HepG2 (cell line): ENCODE results near the gene LINGO1. TPM values are rescaled to one million over a fixed set of nuclear protein-coding genes. Genes with fewer than 3 reads are reported as not detected.

Experiments
- ATAC-seq: fragments of 200-7000 bp; cut with Tn5 transposase; 3 replicates; pipeline ENCODE4 v1.9.1; 2020; ENCODE audit warnings: mild to moderate bottlenecking, moderate library complexity
- BruUV-seq: library from RNA; stranded (reverse); fragments of 400-500 nt; replicated peaks from 2 replicates; lab custom pipeline; 2021; lab: Mats Ljungman, UMichigan
- CTCF ChIA-PET: fragments of 300-600 bp; formaldehyde crosslinking; extraction: SDS; loops from one replicate; lab custom pipeline; 2021; ENCODE audit warnings: low total read pairs, inconsistent platforms, low intra/inter-chr PET ratio; lab: Yijun Ruan, JAX
- POLR2A ChIA-PET: fragments of 350-600 bp; sonication (Branson Sonifier 250); formaldehyde crosslinking; loops from one replicate; lab custom pipeline; 2020; ENCODE audit warnings: antibody characterized with exemption, inconsistent platforms; lab: Yijun Ruan, JAX
- DNase-seq: peaks from one replicate; pipeline ENCODE4 v3.0.0-alpha.2; 2015; ENCODE audit warnings: low spot score
- FAIRE-seq: peaks from 3 replicates; lab custom pipeline; 2011; peaks lifted over from hg19 to GRCh38; lab: Jason Lieb, UNC
- H2AFZ ChIP-seq: one replicate; pipeline ENCODE4 v1.6.1; 2011; ENCODE audit warnings: low read length, inconsistent platforms
- H3K27ac ChIP-seq: fragments of 300-600 bp; 3 replicates; pipeline ENCODE4 v1.8.0; 2011; ENCODE audit warnings: mixed run types, mild to moderate bottlenecking, mixed read lengths, low read length, inconsistent platforms; ENCODE audit not compliant: insufficient read depth; ENCODE audit errors: extremely low read length
- H3K27me3 ChIP-seq, 2 experiments: fragments of 200-600 bp in 1 of 2; 2 replicates in 1 of 2; 3 replicates in 1 of 2; pipeline versions ENCODE4 v1.6.0 to v1.8.0; 2011; ENCODE audit warnings: low read length in 2 of 2, mild to moderate bottlenecking in 2 of 2, moderate library complexity in 2 of 2, inconsistent platforms in 1 of 2; ENCODE audit not compliant: insufficient read depth in 2 of 2, control insufficient read depth in 1 of 2
- H3K36me3 ChIP-seq, 2 experiments: fragments of 200-600 bp in 1 of 2; replicated peaks in 1 of 2; 2 replicates in 1 of 2; 3 replicates in 1 of 2; pipeline versions ENCODE4 v1.5.1 to v1.8.0; 2011; ENCODE audit warnings: low read length in 2 of 2, inconsistent platforms in 1 of 2; ENCODE audit not compliant: insufficient read depth in 2 of 2, control insufficient read depth in 1 of 2
- H3K4me1 ChIP-seq: 2 replicates; pipeline ENCODE4 v1.5.1; 2012; ENCODE audit warnings: low read length, inconsistent platforms; ENCODE audit not compliant: insufficient read depth
- H3K4me2 ChIP-seq: 2 replicates; pipeline ENCODE4 v1.6.0; 2011; ENCODE audit warnings: low read depth, low read length, inconsistent platforms
- H3K4me3 ChIP-seq, 3 experiments: fragments of 200-600 bp in 1 of 3; sonication (generic), shearing (Covaris generic) in 1 of 3; replicated peaks in 1 of 3; 2 replicates each; pipeline ENCODE4 v1.5.1; 2011 to 2016; ENCODE audit warnings: low read length in 3 of 3, inconsistent platforms in 2 of 3, low read depth in 2 of 3, mild to moderate bottlenecking in 2 of 3, control low read depth in 1 of 3, mixed read lengths in 1 of 3; ENCODE audit not compliant: insufficient read depth in 1 of 3
- H3K79me2 ChIP-seq: one replicate; pipeline ENCODE4 v1.6.1; 2011; ENCODE audit warnings: low read length, inconsistent platforms; ENCODE audit not compliant: insufficient read depth
- H3K9ac ChIP-seq: 2 replicates; pipeline ENCODE4 v1.6.0; 2011; ENCODE audit warnings: mild to moderate bottlenecking, low read depth, low read length, inconsistent platforms; ENCODE audit not compliant: insufficient read depth
- H3K9me3 ChIP-seq: 2 replicates; pipeline ENCODE4 v1.5.1; 2012; ENCODE audit warnings: mild to moderate bottlenecking, low read length
- H4K20me1 ChIP-seq: 2 replicates; pipeline ENCODE4 v1.6.0; 2011; ENCODE audit warnings: inconsistent platforms, mild to moderate bottlenecking, low read length, moderate library complexity; ENCODE audit not compliant: insufficient read depth
- CENPX ChIP-seq: sonication (generic); formaldehyde crosslinking; IDR thresholded peaks from 2 replicates; pipeline ENCODE4 v1.9.0; 2021; ENCODE audit warnings: mild to moderate bottlenecking, missing genetic modification reagents, moderate library complexity
- DRAP1 ChIP-seq: IDR thresholded peaks from 2 replicates; pipeline ENCODE4 v1.6.1; 2016; ENCODE audit warnings: missing genetic modification reagents, missing compliant biosample characterization
- IRX3 ChIP-seq: sonication (generic); formaldehyde crosslinking; IDR thresholded peaks from 2 replicates; pipeline ENCODE4 v1.8.1; 2023; ENCODE audit warnings: mild to moderate bottlenecking, low read depth, missing genetic modification reagents, borderline replicate concordance
- NCOA1 ChIP-seq: sonication (generic); formaldehyde crosslinking; IDR thresholded peaks from 2 replicates; pipeline ENCODE4 v1.9.0; 2021; ENCODE audit warnings: missing genetic modification reagents
- PHF20 ChIP-seq: sonication (generic); formaldehyde crosslinking; IDR thresholded peaks from 2 replicates; pipeline ENCODE4 v1.5.0; 2020; ENCODE audit warnings: mild to moderate bottlenecking, missing genetic modification reagents
- SP4 ChIP-seq: sonication (generic); formaldehyde crosslinking; IDR thresholded peaks from 2 replicates; pipeline ENCODE4 v1.8.1; 2023; ENCODE audit warnings: mild to moderate bottlenecking, missing genetic modification reagents
- ZFP36 ChIP-seq: fragments of 150-350 bp; IDR thresholded peaks from 2 replicates; pipeline ENCODE4 v1.6.1; 2018; ENCODE audit warnings: borderline replicate concordance, low read length, low read depth; ENCODE audit not compliant: partially characterized antibody
- ZNF660 ChIP-seq: sonication (generic); formaldehyde crosslinking; IDR thresholded peaks from 2 replicates; pipeline ENCODE4 v1.5.1; 2020; ENCODE audit warnings: mild to moderate bottlenecking, low read depth, missing genetic modification reagents, borderline replicate concordance
- WGBS: methylation state at CpG from one replicate; pipeline ENCODE4 v1.1.6; 2017; ENCODE audit warnings: low lambda C conversion rate; 5-methylcytosine and 5-hydroxymethylcytosine counted together
- in situ Hi-C: cut with HindIII; loops from 2 replicates; pipeline ENCODE4 v1.10.0; 2017; ENCODE audit warnings: low pct_unique_long_range_greater_than_20kb; ENCODE audit not compliant: extremely low pct_ligation_motif_present
- intact Hi-C: fragments of 100-400 bp; cut with micrococcal nuclease; formaldehyde crosslinking; loops from one replicate; pipeline ENCODE4 v1.10.0; 2022; ENCODE audit not compliant: unreplicated experiment
- polyA plus RNA-seq, 8 experiments: library from polyadenylated mRNA; depleted of rRNA in 3 of 8; stranded (reverse) in 7 of 8; unstranded in 1 of 8; fragments of >200 nt; fragmentation: Illumina TruSeq in 4 of 8; extraction: Trizol in 4 of 8; gene quantifications; 2 replicates each; pipeline versions ENCODE4 v1.2.1 to v1.2.3, GENCODE V29; 2011 to 2016; ENCODE audit warnings: low read depth in 4 of 8, missing spikeins in 1 of 8, mixed read lengths in 1 of 8; ENCODE audit not compliant: insufficient read depth in 1 of 8
- total RNA-seq, 5 experiments: library from RNA; depleted of rRNA; stranded (reverse); fragments of >200 nt; fragmentation: Illumina TruSeq; extraction: Trizol; gene quantifications; 2 replicates each; pipeline ENCODE4 v1.2.3, GENCODE V29; 2016; ENCODE audit warnings: low read depth in 1 of 5
- TF ChIP-seq, protein P1 (sequence below): sonication (generic); formaldehyde crosslinking; IDR thresholded peaks from 2 replicates; pipeline ENCODE4 v1.8.0; 2022; ENCODE audit warnings: mild to moderate bottlenecking, missing genetic modification reagents, moderate library complexity
- TF ChIP-seq, protein P2 (sequence below): sonication (generic); formaldehyde crosslinking; IDR thresholded peaks from 2 replicates; pipeline ENCODE4 v1.4.0; 2020; ENCODE audit warnings: missing genetic modification reagents
- TF ChIP-seq, protein P3 (sequence below): IDR thresholded peaks from 2 replicates; pipeline ENCODE4 v1.6.1; 2012; ENCODE audit warnings: inconsistent platforms

The LINGO1 gene
- total and polyA plus RNA-seq, 2 of the 13 experiments (the other 11 are each of a cell fraction or from before 2014, with no cell fraction given) = 0.07 TPM; not detected in 1

DNA sequence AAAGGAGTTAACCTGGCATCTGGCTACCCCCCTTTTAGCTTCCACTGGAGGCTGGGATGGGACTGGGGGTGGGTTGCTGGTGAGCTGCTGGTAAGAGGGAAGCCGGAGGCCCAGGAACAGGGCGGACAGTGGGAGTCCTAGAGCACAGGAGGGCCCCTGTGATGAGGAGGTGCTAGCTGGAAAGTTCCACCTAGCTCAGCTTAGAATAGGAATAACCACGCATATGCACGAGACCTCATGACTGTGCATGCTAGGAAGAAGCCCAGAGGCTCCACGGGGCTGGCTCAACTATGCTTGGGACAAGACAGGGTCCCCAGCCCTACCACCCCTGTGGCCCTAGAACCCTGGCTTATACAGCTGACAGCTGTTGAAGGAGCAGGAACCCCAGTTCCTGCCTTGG lies 34.1 kb downstream of the LINGO1 start:
- no peak overlapping the region for H3K9ac ChIP-seq
- ATAC-seq = no peak
- ChIA-PET CTCF (no interaction called here), POLR2A (no interaction called here)
- peaks cover 0 to 24% of the 10 kb centered on the region in 2 experiments; a peak in 3 of 5 replicates for H3K27me3 ChIP-seq
- in situ Hi-C loops = no loop called here
- H4K20me1 ChIP-seq = no peaks in the 10 kb centered on the region
- H3K27ac ChIP-seq = no peak overlapping the region
- H3K4me2 ChIP-seq = no peak overlapping the region
- no peaks in the 10 kb centered on the region for H3K4me1 ChIP-seq
- no peak for TF ChIP-seq DRAP1 (CRISPR knock-in tag)
- TF ChIP-seq, protein P1, sequence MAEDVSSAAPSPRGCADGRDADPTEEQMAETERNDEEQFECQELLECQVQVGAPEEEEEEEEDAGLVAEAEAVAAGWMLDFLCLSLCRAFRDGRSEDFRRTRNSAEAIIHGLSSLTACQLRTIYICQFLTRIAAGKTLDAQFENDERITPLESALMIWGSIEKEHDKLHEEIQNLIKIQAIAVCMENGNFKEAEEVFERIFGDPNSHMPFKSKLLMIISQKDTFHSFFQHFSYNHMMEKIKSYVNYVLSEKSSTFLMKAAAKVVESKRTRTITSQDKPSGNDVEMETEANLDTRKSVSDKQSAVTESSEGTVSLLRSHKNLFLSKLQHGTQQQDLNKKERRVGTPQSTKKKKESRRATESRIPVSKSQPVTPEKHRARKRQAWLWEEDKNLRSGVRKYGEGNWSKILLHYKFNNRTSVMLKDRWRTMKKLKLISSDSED (CRISPR knock-in tag) = no peak
- TF ChIP-seq ZFP36 = no peak
- no peak for TF ChIP-seq NCOA1 (CRISPR knock-in tag)
- TF ChIP-seq IRX3 = no peak
- TF ChIP-seq, protein P2, sequence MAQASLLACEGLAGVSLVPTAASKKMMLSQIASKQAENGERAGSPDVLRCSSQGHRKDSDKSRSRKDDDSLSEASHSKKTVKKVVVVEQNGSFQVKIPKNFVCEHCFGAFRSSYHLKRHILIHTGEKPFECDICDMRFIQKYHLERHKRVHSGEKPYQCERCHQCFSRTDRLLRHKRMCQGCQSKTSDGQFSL = no peak
- TF ChIP-seq ZNF660 (CRISPR knock-in tag) = no peak
- no peak for TF ChIP-seq PHF20 (CRISPR knock-in tag)
- TF ChIP-seq, protein P3, sequence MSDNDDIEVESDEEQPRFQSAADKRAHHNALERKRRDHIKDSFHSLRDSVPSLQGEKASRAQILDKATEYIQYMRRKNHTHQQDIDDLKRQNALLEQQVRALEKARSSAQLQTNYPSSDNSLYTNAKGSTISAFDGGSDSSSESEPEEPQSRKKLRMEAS = no peak
- TF ChIP-seq CENPX (CRISPR knock-in tag) = no peak
- TF ChIP-seq SP4 = no peak
- no peaks in the 10 kb centered on the region for H3K9me3 ChIP-seq
- BruUV-seq = no TSS peak
- no peaks in the 10 kb centered on the region for H3K36me3 ChIP-seq
- H3K79me2 ChIP-seq = no peaks in the 10 kb centered on the region
- H2AFZ ChIP-seq = no peak overlapping the region
- no peak for DNase-seq
- WGBS = 80% methylated on average over 2 of the region's 5 CpGs
- no peak overlapping the region for H3K4me3 ChIP-seq
- intact Hi-C loops = no loop called here
- no peak for FAIRE-seq
